Lung (tissue), 12 donors: Measurements from ENCODE around the gene CRACDL. TPM values are rescaled to one million over a fixed set of nuclear protein-coding genes. Genes with fewer than 3 reads are reported as not detected.

ENCODE experiments used
- ATAC-seq: fragments of 200-7000 bp; cut with Tn5 transposase; one replicate; pipeline ENCODE4 v1.9.1; 2020; ENCODE audit warnings: moderate number of reproducible peaks; ENCODE audit not compliant: insufficient read depth, low FRiP score
- DNase-seq, 3 donors: peaks; one replicate each; pipeline ENCODE4 v3.0.0-alpha.2; 2013 to 2017
- H3K27ac ChIP-seq, 2 donors: one replicate each; pipeline ENCODE4 v1.5.1; 2013; ENCODE audit warnings: mild to moderate bottlenecking in 2 of 2, moderate library complexity in 2 of 2, control low read depth in 1 of 2, inconsistent platforms in 1 of 2, low read depth in 1 of 2, low read length in 1 of 2
- H3K27me3 ChIP-seq, 3 donors: one replicate each; pipeline ENCODE4 v1.5.1; 2013; ENCODE audit warnings: low read length in 2 of 3; ENCODE audit not compliant: control insufficient read depth in 3 of 3, insufficient read depth in 3 of 3
- H3K36me3 ChIP-seq, 4 donors: one replicate each; pipeline ENCODE4 v1.5.1; 2013; ENCODE audit warnings: low read length in 4 of 4, mild to moderate bottlenecking in 1 of 4, moderate library complexity in 1 of 4; ENCODE audit not compliant: control insufficient read depth in 4 of 4, insufficient read depth in 4 of 4
- H3K4me1 ChIP-seq, 5 donors: one replicate each; pipeline ENCODE4 v1.5.1; 2013; ENCODE audit warnings: low read length in 5 of 5, mild to moderate bottlenecking in 2 of 5, moderate library complexity in 1 of 5; ENCODE audit not compliant: control insufficient read depth in 5 of 5, insufficient read depth in 5 of 5
- H3K4me3 ChIP-seq: one replicate; pipeline ENCODE4 v1.5.1; 2013; ENCODE audit warnings: mild to moderate bottlenecking, control low read depth, moderate library complexity
- H3K9ac ChIP-seq, 2 donors: one replicate each; pipeline ENCODE4 v1.5.1; 2013; ENCODE audit warnings: low read length in 2 of 2, control low read depth in 1 of 2; ENCODE audit not compliant: insufficient read depth in 1 of 2
- H3K9me3 ChIP-seq, 4 donors: one replicate each; pipeline ENCODE4 v1.5.1; 2013; ENCODE audit warnings: low read length in 3 of 4, mild to moderate bottlenecking in 1 of 4, moderate library complexity in 1 of 4; ENCODE audit not compliant: control insufficient read depth in 4 of 4, insufficient read depth in 3 of 4
- CTCF ChIP-seq: IDR thresholded peaks from 2 replicates; pipeline ENCODE4 v1.5.1; 2012; ENCODE audit warnings: mild to moderate bottlenecking; ENCODE audit errors: control extremely low read depth, extremely low read depth
- WGBS, 2 donors: extraction: QIAGEN DNeasy Blood & Tissue Kit; methylation state at CpG; one replicate each; pipeline ENCODE4 v1.1.7; 2013; 5-methylcytosine and 5-hydroxymethylcytosine counted together
- polyA plus RNA-seq, 2 donors: library from polyadenylated mRNA; stranded (reverse); fragments of 200-250 nt; gene quantifications; one replicate each; pipeline ENCODE4 v1.2.1, GENCODE V29; 2013
- total RNA-seq, 2 donors: library from RNA; depleted of rRNA in 1 of 2; stranded (reverse); fragments of >200 nt in 1 of 2; gene quantifications; one replicate each; pipeline ENCODE4 v1.2.1, GENCODE V29; 2014 to 2021
- donor health status: control.
- donor health status: control.
- donor health status: Bipolar disorder and iron deficiency.
- donor health status: healthy.
- donor health status: DM: yes; HTN: yes; CAD: no.

The CRACDL gene
- total and polyA plus RNA-seq, 4 donors = 8.9 to 28.3 (median 13.2) TPM

GRCh38 chr2:98832172-98832571 is 103.9 kb downstream of the CRACDL start:
- ATAC-seq = no peak
- no peak for DNase-seq
- peaks cover 0 to 10% (median 0%) of the 10 kb centered on the region in 3 donors for H3K27me3 ChIP-seq
- peak overlapping the region; percentile 5 to 88 for H3K27ac ChIP-seq
- peaks cover 0 to 16% (median 0%) of the 10 kb centered on the region in 5 donors for H3K4me1 ChIP-seq
- H3K9ac ChIP-seq = no peak overlapping the region
- H3K4me3 ChIP-seq = no peak overlapping the region
- WGBS, 2 donors = 94 to 95% methylated on average over 7 of the region's 7 CpGs
- no peaks in the 10 kb centered on the region for H3K36me3 ChIP-seq
- H3K9me3 ChIP-seq = no peaks in the 10 kb centered on the region
- TF ChIP-seq CTCF = no peak

- Histone ChIP-seq H3K4me3 (no peak overlapping the region), H3K9ac (no peak overlapping the region), H3K27me3 (peaks cover 0 to 13% (median 0%) of the 10 kb centered on the region in 3 donors), H3K4me1 (peaks cover 0 to 16% (median 0%) of the 10 kb centered on the region in 5 donors), H3K36me3 (no peaks in the 10 kb centered on the region), H3K27ac (no peak overlapping the region), H3K9me3 (no peaks in the 10 kb centered on the region)
- WGBS, 2 donors = 86 to 88% methylated on average over 5 of the region's 5 CpGs
- TF ChIP-seq CTCF = no peak
- no peak for ATAC-seq
- DNase-seq = no peak
Measured at GRCh38 chr2:98830571-98831145, 105.4 kb downstream of the CRACDL start.

GRCh38 chr2:98829581-98830270 is 106.3 kb downstream of the CRACDL start:
- DNase-seq = no peak
- H3K36me3 ChIP-seq = no peaks in the 10 kb centered on the region
- no peak for TF ChIP-seq CTCF
- H3K27me3 ChIP-seq = peaks cover 0 to 13% (median 0%) of the 10 kb centered on the region in 3 donors
- peak overlapping the region in 1 of 2 donors; percentile 43 for H3K27ac ChIP-seq
- H3K4me1 ChIP-seq = peaks cover 0 to 16% (median 0%) of the 10 kb centered on the region in 5 donors
- no peak overlapping the region for H3K9ac ChIP-seq
- ATAC-seq = no peak
- 60 to 70% methylated on average over 6 of the region's 6 CpGs for WGBS, 2 donors
- H3K9me3 ChIP-seq = no peaks in the 10 kb centered on the region
- no peak overlapping the region for H3K4me3 ChIP-seq
